Iris pigment epithelial cell (primary cell): ENCODE measurements around the gene LRP1B.
A peak's percentile ranks its signal among the peaks of the same experiment; 100 is the strongest.

Experiments
- DNase-seq: peaks from one replicate; pipeline ENCODE4 v3.0.0-alpha.2; 2011; ENCODE audit warnings: low read depth

LRP1B gene

DNA sequence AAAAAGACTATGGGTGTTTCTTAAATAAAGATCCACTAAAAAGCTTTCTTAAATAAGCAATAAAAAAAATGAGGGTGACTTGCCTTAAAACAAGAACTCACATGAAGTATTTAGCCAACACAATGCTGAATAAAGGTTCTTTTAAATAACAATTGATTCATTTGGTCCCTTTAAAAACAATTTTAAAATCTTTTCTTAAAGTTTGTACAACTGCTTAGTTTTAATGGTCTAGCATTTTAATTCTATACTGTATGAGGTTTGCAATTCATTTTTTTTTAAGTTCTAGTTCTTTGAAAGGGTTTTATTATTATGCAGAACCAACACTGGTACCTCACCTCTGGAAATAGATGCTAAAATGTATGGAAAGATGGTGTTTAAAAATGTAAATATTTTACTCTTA lies 1017.5 kb downstream of the LRP1B start:
- no peak for DNase-seq

DNA sequence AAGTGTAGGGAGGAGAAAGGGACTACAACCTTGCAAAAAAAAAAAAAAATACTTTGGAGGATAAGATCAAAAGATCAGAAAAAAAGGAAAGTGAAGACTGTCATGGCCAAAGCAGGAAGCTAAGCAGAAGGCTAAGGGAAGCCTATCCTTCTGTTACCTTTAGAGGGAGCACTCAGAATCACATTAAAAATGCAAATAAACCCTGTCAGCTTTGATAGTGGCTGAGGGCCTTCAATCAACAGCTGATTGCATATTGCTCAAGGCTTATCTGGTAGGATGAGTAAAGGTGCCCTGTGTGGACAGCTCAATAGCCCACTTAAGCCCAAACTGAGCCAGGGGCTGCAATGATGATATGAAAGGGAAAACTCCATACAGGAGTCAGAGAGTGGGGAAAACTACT lies 1021.2 kb downstream of the LRP1B start:
- peak; percentile 16 for DNase-seq

DNA sequence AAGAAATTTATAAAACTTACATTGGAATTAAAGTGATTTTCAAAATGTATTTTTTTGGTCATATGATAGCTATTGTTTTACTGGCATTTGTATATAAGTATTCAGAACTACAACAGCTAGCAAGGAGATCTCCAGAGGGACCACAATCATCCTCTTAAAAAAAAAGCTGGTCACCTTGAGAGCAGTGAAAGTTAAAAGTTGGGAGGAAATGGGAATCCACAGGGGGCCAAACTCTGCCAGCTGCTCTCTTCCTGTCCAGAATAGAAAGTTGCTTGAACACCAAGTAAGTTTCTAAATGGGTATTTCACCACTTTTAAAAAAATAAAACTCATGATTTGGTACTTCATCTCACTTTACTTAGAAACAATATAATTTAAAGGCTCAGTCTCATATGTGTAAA lies 1025.1 kb downstream of the LRP1B start:
- no peak for DNase-seq

DNA sequence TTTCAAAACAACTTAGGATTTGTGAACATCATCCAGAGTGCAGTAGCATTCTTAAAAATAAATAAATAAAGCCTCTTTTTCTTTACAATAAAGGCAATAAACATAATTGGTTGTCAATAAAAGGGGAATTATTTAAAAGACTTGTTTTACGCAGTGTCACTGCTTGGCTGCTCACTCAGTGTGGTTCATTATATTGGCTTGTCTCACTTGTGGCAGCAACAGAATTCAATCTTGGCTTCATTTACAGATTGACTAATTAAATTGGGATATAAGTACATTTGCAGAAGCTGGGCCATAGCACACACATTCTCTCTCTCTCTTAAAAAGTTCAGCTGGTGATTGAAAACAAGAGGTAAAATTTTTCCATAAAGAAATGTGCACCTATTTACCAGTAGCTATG lies 1027.6 kb downstream of the LRP1B start:
- no peak for DNase-seq

DNA sequence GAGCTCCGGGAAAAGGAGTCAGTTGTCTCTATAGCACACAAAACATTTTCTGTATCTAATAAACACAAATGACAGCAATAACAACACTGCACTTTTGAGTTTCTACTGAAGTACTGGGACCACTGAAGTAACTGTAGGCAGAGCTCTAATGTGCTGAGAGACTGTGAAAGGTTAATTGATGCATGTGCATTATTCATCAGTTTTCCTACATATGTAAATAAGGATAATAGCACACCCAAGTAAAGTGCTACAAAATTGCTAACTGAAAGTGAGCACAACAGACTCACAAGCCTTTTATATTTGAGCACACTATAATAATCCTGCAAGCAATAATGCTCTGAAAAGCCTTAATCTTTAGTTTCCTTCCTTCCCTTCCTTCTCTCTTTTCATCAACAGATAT lies 1051.6 kb downstream of the LRP1B start:
- DNase-seq, result no peak

DNA sequence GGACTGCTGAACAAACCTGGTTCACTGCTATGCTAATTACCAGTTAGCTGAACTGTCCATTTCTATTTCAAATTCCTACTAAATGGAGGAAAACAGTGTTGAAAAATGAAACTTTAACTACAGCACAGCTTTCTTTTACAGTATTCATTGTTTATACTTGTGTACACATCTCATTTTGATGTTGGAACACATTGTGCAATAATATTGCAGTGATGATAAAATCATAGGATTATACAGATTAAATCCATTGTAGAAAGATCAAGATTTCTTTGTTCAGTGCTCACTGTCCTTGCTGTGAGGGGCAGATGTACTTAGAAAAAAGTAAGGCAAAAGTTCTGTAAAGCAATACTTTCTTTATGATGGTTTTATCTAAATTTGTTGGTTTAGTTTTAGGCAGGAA lies 1055.1 kb downstream of the LRP1B start:
- peak; percentile 21 for DNase-seq

DNA sequence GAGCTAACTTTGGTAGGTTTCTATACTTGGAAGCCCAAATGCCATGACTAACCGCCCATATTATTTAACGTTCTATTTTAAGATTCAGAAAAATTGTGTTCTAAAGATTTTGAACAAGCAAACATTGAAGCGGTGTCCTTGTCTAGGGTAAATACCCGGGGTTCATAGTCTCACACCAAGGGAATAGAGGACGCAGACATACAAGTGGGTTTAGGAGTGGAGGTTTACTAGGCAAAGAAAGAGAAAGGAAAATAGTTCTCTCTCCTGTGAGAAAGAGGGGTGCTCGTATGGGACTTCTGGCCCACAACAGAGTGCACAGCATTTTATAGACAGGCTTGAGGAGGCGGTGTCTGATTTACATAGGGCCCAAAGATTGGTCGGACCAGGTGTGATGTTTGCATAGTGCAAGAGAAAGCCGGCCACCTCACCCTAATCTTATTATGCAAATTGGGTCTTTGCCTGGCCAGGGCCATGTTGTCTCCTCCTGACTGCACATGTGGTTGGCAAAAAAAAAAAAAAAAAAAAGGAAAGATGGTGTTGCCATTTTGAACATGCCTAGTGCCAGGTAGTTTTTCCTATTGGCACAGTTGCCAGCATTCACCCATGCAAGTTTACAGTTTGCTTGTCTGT lies 1062.6 kb downstream of the LRP1B start:
- no peak for DNase-seq

DNA sequence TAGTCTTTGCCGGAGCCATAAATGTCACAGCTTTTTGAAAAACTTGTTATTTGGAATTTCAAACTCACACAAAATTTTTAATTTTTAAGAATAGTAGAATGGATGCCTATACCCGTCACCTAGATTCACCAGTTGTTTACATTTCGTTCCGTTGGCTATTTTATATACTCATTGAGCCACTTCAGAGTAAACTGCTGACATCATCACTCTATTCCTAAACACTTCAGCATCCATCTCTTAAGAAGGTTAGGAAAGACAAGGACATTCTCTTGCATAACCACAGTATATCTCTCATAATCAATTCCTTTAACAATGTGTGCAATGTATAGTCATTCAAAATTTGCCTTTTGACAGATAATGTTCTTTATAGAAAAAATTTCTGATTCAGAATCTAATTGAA lies 1065.8 kb downstream of the LRP1B start:
- no peak for DNase-seq

DNA sequence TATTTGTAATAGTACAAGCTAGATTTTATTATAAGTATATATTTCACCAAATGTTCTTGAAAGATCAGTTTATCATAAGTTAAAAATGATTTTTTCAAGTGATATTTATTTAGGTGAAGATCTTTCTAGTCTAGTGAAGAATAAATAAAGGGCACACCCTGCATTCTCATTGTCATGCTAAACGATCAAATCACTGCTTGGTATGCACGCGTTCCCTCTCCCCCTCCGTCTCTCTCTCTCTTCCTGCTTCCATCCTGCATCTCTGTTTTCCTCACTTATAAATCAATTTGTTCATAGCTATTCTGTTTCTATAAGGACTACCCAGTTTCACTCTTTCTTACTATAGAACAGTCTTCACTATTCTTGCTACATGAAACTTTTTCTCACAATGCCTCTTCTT lies 1067.4 kb downstream of the LRP1B start:
- DNase-seq, result no peak

DNA sequence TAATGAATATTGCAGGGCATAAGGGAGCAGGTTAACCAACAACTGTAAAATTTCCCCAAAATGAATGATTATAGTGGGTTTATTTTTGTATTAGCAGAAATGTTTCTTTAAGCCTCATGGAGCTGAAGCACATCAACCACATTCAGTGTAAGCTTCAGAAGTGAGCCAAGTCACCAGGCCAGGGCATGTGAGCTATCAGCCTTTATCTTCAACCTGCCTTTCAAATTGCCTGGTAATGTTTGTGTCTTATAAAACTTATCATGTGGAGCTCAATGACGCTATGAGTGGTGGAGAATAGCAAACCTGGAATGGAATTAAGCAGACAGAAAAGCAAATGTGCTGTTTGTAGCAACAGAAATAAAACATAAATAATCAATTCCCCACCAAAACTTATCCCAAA lies 1068.4 kb downstream of the LRP1B start:
- no peak for DNase-seq

DNA sequence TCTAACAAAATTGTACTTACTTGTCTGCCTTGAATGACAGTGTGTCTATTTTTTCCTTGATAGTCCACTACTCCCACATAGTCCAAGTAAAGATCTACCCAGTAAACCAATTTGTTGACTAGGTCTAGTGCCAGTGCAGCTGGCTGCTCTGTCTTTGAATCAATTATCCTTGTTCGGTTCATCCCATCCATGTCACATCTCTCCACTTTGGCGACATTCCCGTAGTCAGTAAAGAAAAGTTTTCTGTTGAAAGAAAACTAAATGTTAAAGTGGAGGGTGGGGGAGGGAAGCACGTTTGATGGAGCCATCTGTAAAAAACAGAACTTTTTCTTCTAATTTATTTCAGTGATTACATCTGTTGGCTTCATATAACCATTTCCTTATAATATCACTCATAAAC lies 1068.8 kb downstream of the LRP1B start:
- DNase-seq, result no peak

DNA sequence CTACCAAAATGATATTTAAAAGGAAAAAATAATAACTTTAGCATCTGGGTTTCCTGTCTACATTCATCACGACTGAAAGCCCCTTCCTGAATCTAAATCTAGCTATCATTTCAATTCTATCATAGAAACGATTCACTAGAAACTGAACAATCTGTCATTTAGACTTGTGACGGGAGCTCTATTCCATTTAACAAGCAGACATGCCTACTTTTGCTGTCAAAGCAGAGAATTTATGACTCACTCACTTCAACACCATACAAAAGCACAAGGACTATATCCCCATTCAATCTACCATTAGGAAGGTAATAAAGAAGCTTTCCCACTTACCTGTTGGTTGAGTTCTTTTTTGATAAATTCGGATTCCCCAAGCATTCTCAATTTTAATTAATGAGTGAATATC lies 1072.3 kb downstream of the LRP1B start:
- DNase-seq, result no peak

DNA sequence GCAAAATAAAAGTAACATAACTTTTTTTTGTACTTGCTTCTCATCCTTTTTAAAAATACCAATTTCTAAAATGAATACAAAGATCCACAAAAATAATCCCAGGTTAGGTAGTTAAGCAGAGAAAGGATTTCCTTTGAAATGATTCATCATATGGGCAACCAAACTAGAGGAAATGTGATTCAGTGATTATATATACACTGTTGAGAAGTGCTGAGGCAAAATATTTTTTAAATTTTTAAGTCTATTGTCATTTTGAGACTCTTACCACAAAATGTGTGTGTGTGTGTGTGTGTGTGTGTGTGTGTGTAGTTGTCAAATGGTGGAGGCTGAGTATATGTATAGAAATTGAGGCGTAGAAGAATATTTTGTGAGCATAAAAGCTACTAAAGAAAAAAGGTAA lies 1075.3 kb downstream of the LRP1B start:
- peak; percentile 79 for DNase-seq

DNA sequence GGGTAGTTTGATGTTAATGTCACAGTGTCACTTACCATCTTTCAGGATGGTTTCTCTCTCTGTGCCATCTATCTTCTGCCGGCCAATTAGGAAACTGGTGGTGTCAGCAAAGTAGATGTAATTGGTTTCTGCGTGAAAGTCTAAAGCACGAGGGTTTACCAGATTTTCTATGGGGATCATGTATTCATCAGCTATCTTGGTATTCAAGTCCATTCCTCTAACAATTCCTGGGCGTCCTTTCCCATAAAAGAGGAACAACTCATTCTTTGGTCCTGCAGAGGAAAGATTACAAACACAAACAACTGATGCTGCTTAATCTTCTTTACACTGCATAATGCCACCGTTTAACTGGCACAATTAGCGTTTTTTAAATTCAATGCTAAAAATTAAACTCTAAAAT lies 1081.9 kb downstream of the LRP1B start:
- DNase-seq, result no peak

DNA sequence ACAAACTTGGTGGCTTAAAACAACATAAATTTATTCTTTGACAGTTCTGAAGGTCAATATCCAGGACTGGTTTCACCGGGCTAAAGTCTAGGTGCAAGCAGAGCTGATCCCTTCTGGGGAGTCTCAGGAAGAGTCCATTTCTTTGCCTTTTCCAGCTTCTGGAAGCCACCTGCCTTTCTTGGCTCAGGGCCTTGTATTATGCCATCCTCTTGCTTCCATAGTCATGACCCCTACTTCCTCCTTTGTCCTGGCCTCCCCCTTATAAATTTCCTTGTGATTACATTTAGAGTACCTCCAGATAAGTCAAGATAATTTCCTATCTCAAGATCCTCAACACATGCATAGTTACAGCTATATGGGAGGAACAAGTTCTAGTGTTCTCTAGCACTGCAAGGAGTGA lies 1089.5 kb downstream of the LRP1B start:
- DNase-seq, result peak; percentile 16

DNA sequence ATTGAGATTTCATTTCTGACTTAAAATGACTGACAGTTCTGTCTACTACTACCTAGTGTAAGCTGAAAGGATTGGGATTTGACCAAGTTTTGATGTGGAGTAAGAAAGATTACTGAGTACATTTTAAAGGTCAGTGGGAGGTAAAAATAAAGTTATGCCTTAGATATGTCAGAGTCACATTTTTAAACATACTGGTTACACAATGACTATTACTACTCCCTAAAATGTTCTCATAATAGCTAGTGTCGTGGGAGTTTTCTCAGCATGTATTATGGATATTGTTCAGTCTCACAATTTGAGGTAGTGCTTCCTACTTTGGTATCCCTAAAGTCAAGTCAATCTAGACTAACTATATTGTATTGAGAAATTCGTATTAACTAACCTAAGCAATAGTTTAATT lies 1092.5 kb downstream of the LRP1B start:
- DNase-seq, result peak; percentile 45

DNA sequence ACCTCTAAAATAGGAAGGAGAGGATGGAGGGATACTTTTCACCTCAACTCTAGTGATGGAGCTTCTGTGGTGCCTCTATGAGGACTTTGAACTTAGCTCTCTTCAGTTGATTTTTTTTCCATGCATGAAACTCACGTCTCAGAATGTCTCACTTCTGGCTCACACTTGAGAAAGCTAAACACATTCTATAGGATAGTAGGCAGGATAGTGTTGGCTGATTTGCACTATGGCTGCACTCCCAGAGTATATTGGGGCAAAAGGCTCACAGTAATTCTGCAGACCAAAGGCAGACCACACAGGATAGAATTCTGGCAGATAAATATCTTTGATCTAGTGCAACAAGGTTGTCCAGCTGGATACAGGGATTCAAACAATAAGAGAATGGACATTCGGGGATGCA lies 1093.5 kb downstream of the LRP1B start:
- DNase-seq, result no peak

DNA sequence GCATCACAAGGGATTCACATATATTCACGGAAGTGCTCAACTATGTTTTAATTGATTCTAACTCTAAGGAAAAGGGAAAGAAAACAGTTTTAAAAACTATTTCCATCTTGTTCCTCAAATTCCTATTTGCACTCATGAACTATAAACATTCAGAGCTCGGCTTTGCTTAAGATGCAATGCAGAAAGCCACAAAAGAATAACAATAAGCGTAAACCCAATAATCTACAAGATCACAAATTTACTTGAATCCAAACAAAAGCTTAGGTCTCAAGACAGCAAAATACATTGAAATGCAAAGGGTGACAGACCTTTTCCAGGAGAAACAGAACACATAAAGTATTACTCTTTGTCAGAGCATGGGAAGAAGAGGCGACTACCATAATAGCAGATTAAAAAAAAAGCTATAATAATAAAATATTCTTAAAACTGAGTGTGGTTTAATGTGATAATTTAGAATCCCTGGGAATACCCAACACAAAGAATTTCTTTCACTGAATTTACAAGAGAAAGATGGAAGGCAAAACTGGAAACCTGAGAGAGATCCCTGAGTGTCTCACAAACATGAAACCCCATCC lies 1094.9 kb downstream of the LRP1B start:
- DNase-seq, result peak; percentile 60

DNA sequence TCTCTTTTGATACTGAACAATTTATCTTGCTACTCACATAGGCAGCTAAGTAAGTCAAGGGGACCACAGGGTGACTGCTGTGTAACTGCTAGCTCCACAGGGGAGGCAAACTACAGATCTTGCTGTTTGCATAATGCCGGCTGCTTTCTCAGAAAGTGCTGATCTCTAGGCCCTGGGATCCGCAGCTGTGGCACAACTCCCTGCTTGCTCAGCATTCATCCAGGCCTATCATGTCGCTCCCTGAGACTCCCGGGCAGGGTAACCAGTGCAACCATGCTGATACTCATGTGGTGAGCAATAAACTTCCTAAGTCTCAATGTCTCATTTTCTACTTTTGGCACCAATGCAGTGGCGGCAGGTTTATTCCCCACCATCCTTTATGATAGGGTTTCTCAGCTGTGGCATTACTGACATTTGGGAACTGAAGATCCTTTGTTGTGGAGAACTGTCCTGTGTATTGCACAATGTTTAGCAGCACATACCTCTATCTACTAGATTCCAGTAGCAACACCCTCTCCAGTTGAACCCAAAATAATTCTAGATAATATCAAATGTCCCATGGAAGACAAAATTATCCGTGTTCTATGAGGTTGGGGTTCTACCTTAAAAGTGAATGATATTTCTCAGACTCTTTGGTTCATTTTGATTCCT lies 1101.3 kb downstream of the LRP1B start:
- no peak for DNase-seq

DNA sequence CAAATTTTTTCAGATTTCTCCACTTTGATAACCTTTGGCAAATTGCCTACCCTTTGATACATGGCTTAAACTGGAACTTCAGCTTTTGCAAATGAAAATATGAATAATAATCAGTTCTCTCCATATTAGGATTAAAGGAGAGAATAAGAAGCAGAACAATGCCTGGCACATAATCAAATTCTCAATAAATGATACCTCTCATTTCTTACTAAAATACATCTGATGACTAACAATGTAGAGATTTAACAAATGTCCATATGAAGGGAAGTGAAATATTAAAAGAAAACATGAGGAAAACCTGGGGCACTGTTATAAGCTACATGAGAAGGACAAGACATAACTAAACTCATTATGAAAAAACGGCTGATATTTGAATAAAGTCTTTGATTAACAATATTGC lies 1103.6 kb downstream of the LRP1B start:
- DNase-seq, result peak; percentile 20

DNA sequence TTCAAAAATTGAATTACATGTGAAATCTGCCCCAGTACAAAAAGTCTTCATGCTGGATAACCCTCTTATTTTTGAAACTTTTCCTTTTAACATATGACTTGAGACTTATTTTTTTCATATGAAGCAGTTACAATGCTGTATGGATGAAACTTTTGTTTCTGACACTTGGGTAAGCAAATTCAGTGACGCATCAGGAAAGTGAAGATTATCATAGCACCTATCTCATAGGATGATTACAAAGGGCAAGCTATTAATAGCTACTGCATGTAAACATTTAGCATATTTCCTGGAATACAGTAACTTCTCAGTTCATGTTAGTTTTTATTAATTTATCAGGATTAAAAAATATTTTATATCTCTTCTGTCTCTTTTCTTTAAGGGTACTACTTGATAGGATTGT lies 1109.2 kb downstream of the LRP1B start:
- DNase-seq, result peak; percentile 86

DNA sequence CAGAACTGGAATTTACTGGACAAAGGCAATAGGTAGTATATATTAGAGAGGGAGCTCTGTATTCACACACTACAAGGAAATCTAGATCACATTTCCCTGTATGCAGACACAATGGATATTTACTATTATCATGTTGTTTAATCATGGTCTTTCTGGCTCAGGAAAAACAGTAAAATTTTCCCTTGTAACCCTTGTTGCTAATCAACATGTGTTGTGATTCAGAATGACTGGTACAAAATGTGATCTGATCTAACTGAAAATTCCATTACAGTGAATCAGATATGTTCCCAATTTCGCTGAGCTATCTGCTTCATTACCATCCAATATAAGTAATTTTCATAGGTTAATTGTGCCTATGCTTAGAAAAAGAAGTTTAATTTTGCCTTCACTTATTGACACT lies 1109.7 kb downstream of the LRP1B start:
- peak; percentile 91 for DNase-seq

DNA sequence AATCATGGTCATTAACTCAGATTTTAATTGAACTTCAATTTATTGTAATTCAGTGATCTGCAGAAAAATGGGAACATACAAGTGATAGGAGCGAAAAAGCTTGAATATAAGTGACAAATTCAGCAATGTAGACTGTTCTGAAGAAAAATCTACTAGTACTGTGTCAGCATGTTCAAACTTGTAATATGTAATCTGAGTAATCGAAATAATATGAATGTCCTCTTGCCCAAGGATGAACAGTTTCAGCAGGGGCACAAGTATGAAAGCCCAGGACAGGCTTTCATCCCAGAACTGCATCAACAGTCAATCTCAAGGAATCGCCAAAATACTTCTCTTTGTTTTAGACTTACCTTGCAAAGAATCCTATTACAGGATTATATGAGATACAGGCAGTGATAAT lies 1110.5 kb downstream of the LRP1B start:
- peak; percentile 34 for DNase-seq
